D721Med (cell line): ENCODE data around the gene CCDC106.
A peak's percentile ranks its signal among the peaks of the same experiment; 100 is the strongest.

Source experiments
- DNase-seq: peaks from one replicate; pipeline ENCODE4 v3.0.0; 2011; ENCODE audit warnings: low spot score; ENCODE audit not compliant: insufficient read length
- FAIRE-seq: peaks from 2 replicates; lab custom pipeline; 2011; peaks lifted over from hg19 to GRCh38; lab: Jason Lieb, UNC
- TF ChIP-seq, protein P1 (sequence below): IDR thresholded peaks from 2 replicates; pipeline ENCODE4 v1.5.1; 2012; ENCODE audit warnings: mild to moderate bottlenecking, control low read depth; ENCODE audit not compliant: insufficient read depth; ENCODE audit errors: missing control alignments

Gene CCDC106

DNA sequence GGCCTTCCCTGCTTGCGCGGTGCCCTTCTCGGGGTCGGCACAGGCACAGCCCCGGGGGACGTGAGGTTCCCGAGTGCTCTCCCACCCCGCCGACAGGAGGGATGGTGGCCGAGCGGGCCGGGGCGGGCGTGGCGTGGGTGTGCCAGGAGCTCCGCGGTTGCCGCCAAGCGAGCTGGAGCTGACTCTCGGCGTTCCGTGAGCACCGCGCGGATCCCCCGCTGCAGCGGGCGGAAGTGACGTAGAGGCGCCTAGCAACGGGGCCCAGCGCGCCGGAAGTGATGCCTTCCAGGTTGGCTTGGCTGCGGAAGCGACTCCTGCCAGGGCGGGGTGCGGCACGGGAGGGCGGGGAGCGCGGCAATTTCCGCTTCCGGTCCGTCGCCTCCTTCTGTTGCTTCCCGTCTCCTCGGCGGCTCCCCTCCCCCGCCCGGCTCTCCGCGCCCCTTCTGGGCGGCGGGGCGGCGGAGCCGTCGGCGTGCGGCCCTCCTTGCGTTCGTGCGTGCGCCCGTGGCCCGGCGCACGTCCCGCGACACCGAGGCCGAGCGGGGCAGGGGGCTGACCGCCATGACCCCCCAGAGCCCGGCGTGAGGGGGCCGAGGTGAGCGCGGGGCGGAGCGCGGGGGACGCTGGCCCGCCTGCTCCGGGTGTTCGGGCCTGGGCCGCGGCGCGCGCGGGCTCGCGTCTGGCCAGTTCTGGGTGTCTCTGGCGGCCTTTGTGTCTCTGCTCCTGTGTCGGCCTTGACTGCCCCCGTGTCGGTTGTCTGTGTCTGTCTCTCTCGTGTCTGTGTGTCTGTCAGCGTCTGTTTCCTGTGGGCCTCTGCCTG, 27.0 kb downstream of the CCDC106 start, which contains the start of gene EPN1:
EPN1 (plus strand) TSS at position 386 of the 820 bp plus-strand sequence. CDS start 3,402 bp downstream, outside the sequence.
- DNase-seq = peak; percentile 96
- TF ChIP-seq, protein P1, sequence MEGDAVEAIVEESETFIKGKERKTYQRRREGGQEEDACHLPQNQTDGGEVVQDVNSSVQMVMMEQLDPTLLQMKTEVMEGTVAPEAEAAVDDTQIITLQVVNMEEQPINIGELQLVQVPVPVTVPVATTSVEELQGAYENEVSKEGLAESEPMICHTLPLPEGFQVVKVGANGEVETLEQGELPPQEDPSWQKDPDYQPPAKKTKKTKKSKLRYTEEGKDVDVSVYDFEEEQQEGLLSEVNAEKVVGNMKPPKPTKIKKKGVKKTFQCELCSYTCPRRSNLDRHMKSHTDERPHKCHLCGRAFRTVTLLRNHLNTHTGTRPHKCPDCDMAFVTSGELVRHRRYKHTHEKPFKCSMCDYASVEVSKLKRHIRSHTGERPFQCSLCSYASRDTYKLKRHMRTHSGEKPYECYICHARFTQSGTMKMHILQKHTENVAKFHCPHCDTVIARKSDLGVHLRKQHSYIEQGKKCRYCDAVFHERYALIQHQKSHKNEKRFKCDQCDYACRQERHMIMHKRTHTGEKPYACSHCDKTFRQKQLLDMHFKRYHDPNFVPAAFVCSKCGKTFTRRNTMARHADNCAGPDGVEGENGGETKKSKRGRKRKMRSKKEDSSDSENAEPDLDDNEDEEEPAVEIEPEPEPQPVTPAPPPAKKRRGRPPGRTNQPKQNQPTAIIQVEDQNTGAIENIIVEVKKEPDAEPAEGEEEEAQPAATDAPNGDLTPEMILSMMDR = no peak
- FAIRE-seq = no peak

DNA sequence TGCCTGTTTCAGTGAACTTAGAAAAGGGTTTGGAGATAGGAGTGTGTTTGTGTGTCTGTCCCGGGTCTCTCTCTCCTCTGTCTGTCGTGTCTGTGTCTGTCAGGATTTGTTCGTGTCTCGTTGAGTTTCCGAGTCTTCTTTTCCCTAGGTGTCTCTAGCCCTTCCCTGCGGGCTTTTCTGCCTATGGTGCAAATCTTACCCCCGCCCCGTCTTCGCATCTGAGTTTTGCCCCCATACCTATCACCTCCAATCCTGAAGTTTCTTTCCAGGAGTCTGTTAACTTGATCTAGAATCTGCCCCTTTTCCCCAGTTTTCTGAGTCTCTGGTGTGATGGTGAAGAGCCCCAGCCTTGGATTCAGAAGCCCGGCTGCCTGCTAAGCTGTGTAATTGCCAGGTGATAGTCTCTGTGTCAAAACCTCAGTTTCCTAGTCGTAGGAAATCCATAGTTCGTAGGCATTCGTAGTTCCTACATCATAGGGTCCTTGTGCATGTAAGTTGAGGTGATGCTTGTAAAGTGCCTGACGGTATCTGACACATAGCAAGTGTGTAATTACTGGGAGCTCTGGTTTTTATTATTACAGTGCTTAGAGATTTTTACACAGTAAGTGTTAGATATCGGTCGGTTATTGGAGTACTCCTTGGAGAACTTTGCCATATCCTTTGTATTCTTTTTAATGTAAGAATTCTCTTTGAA, 27.8 kb downstream of the CCDC106 start:
- FAIRE-seq (no peak), DNase-seq (no peak)
- TF ChIP-seq, protein P1 = no peak

DNA sequence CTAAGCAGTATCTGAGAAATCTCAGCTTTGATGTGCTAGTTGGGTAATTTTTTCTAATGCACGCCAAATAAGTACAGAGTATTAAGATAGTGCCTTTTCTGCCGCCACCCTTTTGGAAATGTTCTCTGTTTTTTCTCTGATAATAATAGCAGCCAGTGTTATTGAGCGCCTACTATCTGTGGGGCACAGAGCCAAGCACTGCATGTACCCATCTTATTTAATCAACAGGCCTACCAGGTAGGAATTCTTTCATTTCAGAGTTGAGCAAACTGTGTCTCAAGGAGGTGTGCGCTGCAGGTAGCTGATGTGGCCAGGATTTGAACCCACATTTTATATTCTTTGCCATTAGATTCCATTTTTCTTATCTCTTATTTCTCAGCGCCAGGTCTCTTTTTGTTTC, 28.4 kb downstream of the CCDC106 start:
- TF ChIP-seq, protein P1 = no peak
- no peak for FAIRE-seq
- no peak for DNase-seq

DNA sequence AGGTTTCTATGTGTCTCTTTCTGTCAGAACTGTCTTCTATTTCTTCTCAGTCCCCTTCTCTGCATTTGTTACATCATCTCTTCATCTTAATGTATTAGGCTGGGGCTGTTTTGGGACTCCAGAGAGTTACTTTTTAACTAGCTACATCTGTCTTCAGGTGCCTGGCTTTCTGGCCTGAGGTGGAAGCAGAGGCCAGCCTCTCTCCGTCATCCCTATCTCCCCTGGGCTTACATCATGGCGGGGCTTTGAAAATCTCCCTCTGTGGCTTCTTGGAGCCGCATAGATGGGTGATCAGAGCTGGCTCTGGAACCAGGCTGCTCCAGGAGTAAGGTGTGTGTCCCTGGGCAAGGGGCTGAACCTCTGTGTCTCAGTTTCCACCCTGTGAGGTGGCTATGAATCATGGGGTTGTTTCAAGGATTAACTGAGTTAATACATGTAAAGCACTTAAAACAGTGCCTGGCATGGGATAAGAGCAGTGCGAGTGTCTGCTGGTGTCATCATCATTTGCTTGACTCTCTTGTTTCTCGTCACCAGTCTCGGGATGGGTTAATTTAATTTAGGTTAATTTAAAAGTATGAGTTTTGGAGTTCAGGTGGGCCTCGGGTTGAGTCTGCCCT, 29.0 kb downstream of the CCDC106 start:
- FAIRE-seq (no peak), DNase-seq (no peak)
- TF ChIP-seq, protein P1 = no peak

GRCh38 chr19:55677572-55678028, 29.6 kb downstream of the CCDC106 start:
- no peak for DNase-seq
- TF ChIP-seq, protein P1 = no peak
- no peak for FAIRE-seq

GRCh38 chr19:55678121-55678671, 30.2 kb downstream of the CCDC106 start:
- no peak for FAIRE-seq
- TF ChIP-seq, protein P1 = no peak
- no peak for DNase-seq
